SK-MEL-5 (cell line): ENCODE measurements around the gene ACTL10. TPM values are rescaled to one million over a fixed set of nuclear protein-coding genes. Genes with fewer than 3 reads are reported as not detected.

ENCODE experiments used
- DNase-seq: peaks from one replicate; pipeline ENCODE4 v3.0.0-alpha.2; 2016; ENCODE audit warnings: low read depth, low spot score
- in situ Hi-C: cut with HindIII; loops from 2 replicates; pipeline ENCODE4 v1.10.0; 2016; ENCODE audit warnings: low sequenced_read_pairs, high pct_unique_total_duplicates, low pct_unique_long_range_greater_than_20kb
- total RNA-seq: library from RNA; depleted of rRNA; stranded (reverse); fragments of >200 nt; shearing (Covaris generic); gene quantifications from 2 replicates; pipeline ENCODE4 v1.2.3, GENCODE V29; 2014

Gene ACTL10
- total RNA-seq, 1 experiment from 2014 or later: not detected

- in situ Hi-C loops: no loop called here
- DNase-seq: no peak
Observed at GRCh38 chr20:33658929-33659328, 7.8 kb upstream of the ACTL10 start.

GRCh38 chr20:33659341-33660034 lies 7.3 kb upstream of the ACTL10 start:
- in situ Hi-C loops: no loop called here
- no peak for DNase-seq

- DNase-seq: no peak
- in situ Hi-C loops: no loop called here
Observed at GRCh38 chr20:33660035-33660684, 6.6 kb upstream of the ACTL10 start.

DNA sequence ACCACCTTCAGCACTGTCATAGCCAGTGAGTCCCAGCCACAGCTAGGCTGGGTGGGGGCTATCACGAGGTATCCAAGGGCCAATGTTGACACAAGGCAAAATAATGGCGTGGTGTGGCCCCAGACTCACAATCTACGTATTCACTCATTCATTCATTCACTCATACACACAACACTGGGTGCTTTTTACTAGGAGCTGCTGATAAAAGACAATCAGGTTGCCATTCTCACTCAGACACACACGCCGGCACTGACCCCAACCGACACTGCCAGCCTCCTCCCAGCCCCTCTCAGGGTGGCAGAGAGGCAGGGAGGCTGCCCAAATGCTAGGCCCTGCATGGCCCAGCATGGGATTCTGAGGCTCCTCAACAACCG lies 6.1 kb upstream of the ACTL10 start:
- DNase-seq: no peak
- in situ Hi-C loops: no loop called here

DNA sequence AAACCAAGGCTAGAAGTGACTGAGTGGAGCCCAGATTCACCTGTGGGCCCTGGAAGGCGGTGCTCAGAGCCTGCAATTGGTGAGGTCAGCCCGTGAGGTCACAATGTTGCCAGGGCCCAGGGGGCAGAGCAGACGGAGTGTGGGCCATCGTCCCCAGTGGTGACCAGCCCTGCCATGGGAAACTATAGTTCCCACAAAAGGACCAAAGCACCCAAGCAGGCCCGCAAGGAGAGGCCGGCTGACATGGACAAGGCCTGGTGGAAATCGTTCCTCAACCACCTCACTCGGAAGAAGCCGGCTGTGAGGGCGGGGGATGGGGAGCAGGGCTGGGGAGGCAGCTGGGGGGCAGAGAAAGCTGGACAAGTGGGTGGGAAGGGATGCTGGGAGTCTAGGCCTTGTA lies 4.6 kb upstream of the ACTL10 start, which contains the start of gene C20orf144:
Gene C20orf144 (plus strand): TSS at position 156 of the 400 bp plus-strand sequence. CDS start 19 bp downstream, at position 175.
- in situ Hi-C loops: no loop called here
- no peak for DNase-seq

GRCh38 chr20:33663161-33664084 lies 3.3 kb upstream of the ACTL10 start:
- in situ Hi-C loops: no loop called here
- peak; percentile 71 for DNase-seq

GRCh38 chr20:33664085-33664761 lies 2.5 kb upstream of the ACTL10 start:
- DNase-seq: no peak
- in situ Hi-C loops: no loop called here

DNA sequence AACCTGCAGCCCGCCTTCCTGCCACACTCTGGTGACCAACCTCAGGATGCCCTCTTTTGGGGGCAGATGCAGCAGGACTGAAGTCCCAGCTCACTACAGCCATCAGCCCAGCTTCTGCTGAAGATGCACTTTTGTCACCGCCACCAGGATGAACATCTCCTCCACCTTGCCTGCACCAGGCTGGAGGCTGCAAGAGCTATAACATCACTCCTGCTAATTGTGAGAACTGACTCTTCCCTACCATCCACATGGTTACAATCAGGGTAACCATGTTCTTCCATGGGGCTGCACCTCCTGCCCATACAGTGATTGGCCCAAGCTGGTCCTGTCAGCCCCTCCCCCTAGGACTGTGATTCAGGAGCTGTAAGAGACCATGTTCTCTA lies 2.0 kb upstream of the ACTL10 start:
- in situ Hi-C loops: no loop called here
- peak; percentile 40 for DNase-seq

- no peak for DNase-seq
- in situ Hi-C loops: no loop called here
Observed at GRCh38 chr20:33667245-33667675, 517 bp downstream of the ACTL10 start.

DNA sequence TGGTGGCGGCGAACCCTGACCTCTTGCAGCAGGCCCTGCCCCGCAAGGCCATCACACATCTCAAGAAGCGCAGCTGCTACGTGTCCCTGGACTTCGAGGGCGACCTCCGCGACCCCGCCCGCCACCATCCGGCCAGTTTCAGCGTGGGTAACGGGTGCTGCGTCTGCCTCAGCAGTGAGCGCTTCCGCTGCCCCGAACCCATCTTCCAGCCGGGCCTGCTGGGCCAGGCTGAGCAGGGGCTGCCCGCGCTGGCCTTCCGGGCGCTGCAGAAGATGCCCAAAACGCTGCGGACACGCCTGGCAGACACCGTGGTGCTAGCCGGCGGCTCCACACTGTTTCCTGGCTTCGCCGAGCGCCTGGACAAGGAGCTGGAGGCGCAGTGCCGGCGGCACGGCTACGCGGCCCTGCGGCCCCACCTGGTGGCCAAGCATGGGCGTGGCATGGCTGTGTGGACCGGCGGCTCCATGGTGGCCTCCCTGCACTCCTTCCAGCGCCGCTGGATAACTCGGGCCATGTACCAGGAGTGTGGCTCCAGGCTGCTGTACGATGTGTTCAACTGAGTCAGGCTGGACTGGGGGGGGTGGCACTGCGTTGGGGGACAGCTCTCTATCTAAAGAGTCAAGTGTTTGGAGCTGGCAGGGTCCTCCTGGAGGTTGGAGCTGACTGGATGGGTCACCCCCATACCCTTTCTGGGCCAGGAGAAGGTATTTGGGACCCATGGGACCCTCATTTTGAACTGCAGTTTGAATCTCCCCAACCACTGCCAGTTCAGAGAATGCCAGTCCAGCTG lies 1.1 kb downstream of the ACTL10 start:
- DNase-seq: no peak
- in situ Hi-C loops: no loop called here

GRCh38 chr20:33668466-33669155 lies 1.9 kb downstream of the ACTL10 start:
- DNase-seq: no peak
- in situ Hi-C loops: no loop called here

DNA sequence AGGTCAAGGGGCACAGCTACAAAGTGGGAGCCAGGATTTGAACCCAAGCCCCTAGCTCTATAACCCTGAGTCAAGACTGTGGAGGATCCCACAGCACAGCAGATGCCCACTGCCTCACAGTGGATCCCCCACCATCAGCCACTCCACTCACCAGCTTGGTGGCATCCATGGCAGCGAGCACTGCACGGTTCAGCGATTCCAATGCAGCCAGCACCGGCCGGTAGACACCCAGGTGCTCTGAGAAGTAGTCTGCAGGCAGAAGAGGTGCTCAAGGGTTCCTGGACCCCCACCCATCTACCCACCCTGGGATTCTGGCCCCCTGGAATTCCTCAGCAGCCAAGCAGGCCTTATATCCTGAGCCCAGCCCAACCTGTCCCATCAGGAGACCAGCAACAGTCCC lies 2.5 kb downstream of the ACTL10 start:
- no peak for DNase-seq
- in situ Hi-C loops: no loop called here

DNA sequence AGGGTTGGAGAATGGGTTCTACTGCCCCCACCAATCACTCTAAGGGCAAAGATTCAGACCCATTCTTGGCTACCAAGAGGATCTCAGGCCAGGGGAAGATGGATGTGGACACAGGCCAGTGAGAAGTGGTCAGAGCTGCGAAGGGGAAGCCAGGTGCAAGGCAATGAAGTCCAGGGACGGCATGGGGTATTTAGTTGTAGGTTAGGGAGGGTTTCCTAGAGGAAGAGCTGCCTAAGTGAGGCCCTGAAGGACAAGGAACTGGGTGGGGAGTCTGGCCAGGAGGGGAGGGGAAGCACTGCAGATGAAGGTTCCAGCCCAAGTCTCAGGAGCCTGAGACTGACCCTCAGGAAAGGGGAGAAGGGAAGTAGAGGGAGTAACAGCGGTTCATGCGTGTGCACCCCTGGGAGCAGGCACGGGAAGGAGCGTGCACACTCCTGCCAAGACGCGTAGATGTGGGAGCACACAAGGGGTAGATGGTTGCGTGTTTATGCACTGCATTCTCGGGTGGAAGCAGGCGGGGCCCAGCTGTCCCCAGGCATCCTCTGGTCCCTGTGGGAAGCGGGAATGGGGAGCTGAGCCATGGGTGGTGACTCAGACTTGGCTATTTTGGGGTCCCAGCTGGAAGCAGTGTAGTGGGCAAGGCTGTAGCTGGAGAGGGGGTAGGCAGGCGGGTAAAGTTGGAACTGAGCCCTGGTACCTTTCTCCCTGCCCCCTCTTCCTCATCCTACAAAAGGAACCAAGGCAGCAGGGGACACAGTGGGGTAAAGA lies 3.3 kb downstream of the ACTL10 start:
- in situ Hi-C loops: no loop called here
- DNase-seq: no peak

GRCh38 chr20:33670715-33671499 lies 4.2 kb downstream of the ACTL10 start:
- in situ Hi-C loops: no loop called here
- DNase-seq: no peak

DNA sequence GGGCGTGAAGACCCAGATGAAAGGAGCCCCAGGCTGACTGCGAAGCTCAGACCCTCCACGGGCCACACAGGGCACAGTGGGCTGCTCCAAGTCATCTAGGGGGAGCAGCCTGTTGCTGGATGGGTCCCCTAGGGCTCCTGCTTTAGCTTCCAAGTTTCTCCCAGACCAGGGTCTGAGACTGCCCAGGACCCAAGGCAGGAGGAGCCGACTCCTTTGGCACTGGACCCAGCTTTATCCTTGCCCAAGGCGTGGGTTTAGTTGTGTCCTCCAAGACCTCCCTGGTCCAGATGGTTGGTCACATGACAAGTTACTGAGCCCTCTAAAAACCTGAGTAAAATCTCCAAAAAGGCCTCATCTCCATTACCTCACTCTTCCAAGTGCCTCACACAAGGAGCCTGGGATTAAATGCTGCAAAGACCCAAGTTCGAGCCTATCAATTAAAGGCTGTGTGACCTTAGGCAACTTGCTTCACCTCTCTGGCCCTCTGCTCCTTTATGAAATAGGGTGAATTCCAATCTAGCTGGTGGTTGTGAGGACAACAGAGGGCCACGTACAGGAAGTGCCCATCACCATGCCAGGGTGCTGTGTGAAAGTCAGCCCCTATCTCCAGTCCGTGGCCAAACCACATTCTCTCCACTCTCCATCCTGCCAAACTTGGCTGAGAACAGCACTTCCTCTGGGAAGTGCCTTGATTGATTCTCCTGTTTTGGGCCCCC lies 5.0 kb downstream of the ACTL10 start:
- in situ Hi-C loops: no loop called here
- DNase-seq: no peak
